A549 treated with RU486 at 1 μM for 4 hours (cell line): ENCODE results near the gene RIT1. TPM values are rescaled to one million over a fixed set of nuclear protein-coding genes. Genes with fewer than 3 reads are reported as not detected.

Experiments
- total RNA-seq: library from RNA; stranded (reverse); fragments of 200-300 nt; extraction: Qiagen RNA extraction; gene quantifications from 5 replicates; pipeline ENCODE4 v1.2.3, GENCODE V29; 2022; ENCODE audit warnings: low read depth

The RIT1 gene, protein sequence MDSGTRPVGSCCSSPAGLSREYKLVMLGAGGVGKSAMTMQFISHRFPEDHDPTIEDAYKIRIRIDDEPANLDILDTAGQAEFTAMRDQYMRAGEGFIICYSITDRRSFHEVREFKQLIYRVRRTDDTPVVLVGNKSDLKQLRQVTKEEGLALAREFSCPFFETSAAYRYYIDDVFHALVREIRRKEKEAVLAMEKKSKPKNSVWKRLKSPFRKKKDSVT
- 23.9 to 30.3 TPM (median 25.2 TPM) in 5 replicates for total RNA-seq

DNA sequence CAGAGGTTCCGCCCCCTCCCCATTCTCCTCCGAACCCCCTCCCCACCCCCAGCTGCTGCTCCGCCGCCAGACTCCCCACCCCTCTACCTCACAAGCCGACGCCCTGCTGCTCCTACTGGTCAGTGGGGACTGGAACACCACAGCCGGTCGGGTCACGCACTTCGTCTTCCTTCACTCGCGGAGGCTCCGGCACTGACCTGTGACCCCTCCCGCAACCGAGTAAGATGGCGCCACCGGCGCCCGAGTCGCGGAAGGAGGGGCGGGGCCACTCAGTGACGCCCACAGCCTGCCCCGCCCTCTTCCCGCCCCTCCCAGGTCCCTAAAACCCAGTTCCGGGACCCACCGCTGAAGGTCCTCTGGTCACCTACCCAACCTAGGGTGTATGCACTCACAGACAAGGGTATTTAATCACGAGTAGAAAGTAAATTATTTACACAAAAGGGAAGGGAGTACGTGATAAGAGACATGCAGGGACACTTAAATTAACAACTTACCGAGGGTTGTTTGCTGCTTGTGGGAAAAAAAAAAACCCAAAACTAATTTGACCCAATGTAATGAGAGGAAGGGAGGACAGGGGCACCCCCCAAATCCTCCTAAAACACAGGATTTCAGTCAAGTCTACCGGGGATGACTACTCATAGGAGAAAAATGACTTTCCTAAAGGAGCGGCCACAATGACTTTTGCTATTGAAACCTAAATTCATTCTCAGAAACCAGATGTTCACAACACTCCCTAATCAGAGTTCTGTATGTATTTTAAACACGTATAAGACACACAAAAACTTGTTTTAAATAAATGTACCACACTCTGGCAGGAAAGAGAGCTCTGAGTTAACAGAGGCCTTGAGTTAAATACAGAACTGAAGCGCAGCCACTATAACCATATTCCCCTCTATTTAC lies at the start of gene RIT1:
TSS of gene RIT1 (minus strand) at position 194 of the 900 bp plus-strand sequence. CDS start 588 bp downstream, outside the sequence.

DNA sequence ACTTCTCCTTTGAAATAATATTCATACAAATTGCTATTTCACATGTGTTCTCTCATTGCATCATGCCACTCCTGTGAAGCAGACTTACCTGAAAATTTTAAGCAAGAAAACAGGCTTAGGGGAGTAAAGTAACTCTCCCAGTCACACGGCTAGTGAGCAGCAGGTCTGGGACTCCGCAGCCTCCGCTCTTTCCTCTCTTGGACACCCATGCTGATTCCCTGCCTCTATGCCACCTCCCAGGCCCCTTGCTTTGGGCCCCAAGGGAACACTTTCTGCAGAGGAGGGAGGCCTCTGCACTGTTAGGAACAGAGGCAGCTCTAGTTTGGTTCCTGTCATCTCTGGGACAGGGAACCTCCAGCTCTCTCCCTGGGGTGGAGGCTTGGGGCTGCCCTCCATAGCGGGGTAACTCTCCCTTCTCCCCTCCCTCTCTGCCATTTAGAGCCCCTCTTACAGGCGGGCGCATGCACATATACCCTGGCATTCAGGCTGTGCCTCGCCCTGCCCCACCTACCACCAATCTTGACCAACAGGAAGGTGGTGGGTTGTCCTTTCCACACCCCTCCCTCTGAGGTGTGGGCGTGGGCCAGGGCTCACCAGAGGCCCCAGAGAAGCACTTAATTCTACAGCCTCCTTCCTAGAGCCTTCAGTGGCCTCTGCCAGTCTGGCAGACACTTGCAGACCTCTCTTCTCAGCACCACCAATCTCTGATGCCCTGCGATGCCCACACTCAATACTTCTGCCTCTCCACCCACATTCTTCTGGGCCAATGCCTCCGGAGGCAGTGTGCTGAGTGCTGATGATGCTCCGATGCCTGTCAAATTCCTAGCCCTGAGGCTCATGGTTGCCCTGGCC lies 30.1 kb upstream of the RIT1 start, which contains the start of gene RXFP4:
TSS of gene RXFP4 (plus strand) at position 646 of the 852 bp plus-strand sequence. CDS start at position 718, 72 bp downstream.

DNA sequence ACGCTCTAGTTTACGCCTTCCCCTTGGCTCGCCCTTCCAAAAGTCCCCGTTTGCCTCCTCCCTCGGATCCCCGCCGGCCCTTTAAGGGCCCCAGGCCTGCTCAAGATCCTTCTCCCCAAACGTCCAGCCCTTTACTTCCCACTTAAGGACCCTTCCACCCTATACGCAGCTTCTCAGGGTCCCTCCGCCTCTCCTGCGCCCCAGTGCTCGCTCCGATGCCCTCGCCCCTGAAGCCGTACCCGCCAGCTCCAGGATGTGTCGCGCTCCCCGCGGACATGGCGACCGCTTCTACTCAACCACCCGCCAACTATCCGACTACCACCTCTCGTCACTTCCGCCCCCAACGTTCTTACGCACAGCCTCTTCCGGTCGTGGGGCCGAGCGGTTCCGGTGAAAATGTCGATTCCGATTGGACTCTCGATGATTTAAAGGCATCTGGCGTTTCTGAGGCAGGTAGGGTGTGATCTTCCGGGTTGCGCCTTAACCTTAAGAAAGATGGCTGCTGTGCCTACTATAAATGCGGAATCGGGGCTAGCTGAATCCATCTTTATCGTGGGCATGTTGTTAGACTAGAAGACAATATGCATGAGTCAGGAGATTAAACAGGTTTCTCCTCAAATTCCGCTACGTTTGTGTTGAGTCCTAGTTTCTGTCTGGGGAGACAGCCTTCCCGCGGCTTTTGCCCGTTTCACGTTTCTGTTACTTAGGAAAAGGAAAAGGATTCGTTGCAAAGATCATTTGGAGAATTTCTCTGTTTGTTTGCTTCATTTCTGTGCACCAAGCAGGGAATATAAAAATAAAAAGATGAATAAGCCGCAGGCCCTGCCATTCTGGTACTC lies 23.2 kb upstream of the RIT1 start, which contains the start of gene KHDC4:
TSS of gene KHDC4 (minus strand) at position 317 of the 839 bp plus-strand sequence. CDS start at position 277, 40 bp downstream.

DNA sequence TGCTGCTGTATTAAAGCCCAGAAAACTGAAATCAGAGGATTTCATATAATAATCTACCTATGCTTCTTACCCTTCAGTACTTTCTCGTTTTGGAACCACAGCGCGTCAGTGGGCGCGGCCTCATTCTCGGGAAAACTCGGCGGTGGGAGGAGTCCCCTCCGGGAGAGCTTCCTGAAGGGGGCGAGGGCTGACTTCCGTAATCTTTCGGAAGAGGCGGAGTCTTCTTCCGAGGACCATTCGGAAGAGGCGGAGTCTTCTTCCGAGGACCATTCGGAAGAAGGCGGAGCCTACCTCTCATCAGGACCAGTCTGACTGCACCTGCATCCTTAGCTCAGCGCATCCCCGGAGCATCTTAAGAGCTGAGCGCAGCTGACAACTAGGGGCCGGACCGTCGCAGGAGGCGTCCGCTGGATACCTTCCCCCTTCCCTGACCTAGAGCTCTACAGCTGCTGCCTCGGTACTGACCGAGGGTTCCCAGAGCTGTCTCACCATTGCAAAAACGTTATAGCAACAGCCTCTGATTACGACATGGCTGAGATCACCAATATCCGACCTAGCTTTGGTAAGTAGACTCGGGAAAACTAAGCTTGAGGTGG lies 51.8 kb downstream of the RIT1 start, which contains the start of gene SYT11:
TSS of gene SYT11 (plus strand) at position 334 of the 596 bp plus-strand sequence. CDS start at position 529, 195 bp downstream.

DNA sequence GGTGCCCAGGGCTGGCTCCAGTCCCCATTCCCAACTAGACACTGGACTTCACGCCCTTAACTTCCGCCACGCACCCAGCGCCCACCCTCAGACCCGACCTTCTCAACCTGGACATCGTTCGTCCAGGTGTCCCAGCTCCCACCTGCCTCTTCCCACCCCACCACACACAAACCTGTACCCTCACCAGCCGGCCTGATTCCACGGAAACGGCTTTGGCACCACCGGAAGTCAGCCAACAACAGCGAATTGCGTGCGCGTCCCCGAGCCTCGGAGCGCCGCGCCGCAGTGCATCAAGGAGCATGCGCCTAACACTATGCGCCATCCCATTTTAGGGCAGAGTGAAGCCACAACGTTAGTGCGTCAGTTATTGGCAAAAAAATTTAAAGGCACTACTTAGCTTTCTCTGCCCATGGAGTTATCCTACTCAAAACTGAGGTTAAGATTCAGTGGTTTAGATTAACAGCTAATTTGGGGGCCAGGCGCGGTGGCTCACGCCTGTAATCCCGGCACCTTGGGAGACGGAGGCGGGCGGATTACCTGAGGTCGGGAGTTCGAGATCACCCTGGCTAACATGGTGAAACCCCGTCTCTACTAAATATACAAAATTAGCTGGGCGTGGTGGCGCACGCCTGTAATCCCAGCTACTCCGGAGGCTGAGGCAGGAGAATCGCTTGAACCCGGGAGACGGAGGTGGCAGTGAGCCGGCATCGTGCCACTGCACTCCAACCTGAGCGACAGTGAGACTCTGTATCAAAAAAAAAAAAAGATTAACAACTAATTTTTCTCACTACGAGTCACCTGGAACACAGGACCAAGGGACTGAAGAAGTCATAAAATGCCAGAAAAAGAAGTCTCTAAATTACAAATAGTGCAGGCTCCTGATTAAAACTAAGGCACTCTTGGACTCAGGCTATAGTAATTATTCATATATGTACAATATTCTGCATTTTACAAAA lies 53.9 kb downstream of the RIT1 start, which contains the start of gene GON4L:
TSS of gene GON4L (minus strand) at position 240 of the 956 bp plus-strand sequence. CDS start 3,434 bp downstream, outside the sequence.

Other genes starting within 250 kb of the RIT1 start
- 44.2 to 53.3 TPM (median 48.1 TPM) in 5 replicates for gene YY1AP1, start 222.6 kb downstream of the RIT1 start, total RNA-seq
- 111 to 140 TPM (median 119 TPM) in 5 replicates for gene DAP3, start 222.3 kb downstream of the RIT1 start, total RNA-seq
- gene GON4L, start 54.1 kb downstream of the RIT1 start, total RNA-seq, result 14.0 to 15.3 TPM (median 14.6 TPM) in 5 replicates
- 0.82 to 1.3 TPM (median 1.1 TPM) in 5 replicates for gene SYT11, start 51.8 kb downstream of the RIT1 start, total RNA-seq
- gene KHDC4, start 23.1 kb upstream of the RIT1 start, total RNA-seq, result 20.1 to 27.3 TPM (median 24.9 TPM) in 5 replicates
- gene RXFP4, start 30.3 kb upstream of the RIT1 start, total RNA-seq, result not detected in 5 replicates
- 33.7 to 41.6 TPM (median 38.3 TPM) in 5 replicates for gene ARHGEF2, start 67.2 kb upstream of the RIT1 start, total RNA-seq
- gene SSR2, start 109.6 kb upstream of the RIT1 start, total RNA-seq, result 262 to 286 TPM (median 273 TPM) in 5 replicates
- gene UBQLN4, start 142.4 kb upstream of the RIT1 start, total RNA-seq, result 34.5 to 44.2 TPM (median 40.3 TPM) in 5 replicates
- gene LAMTOR2, start 143.4 kb upstream of the RIT1 start, total RNA-seq, result 155 to 174 TPM (median 157 TPM) in 5 replicates
- gene RAB25, start 149.8 kb upstream of the RIT1 start, total RNA-seq, result 0.24 TPM in 1 of 5 replicates, not detected in the others
- 1.2 to 3.2 TPM (median 2.3 TPM) in 5 replicates for gene MEX3A, start 171.1 kb upstream of the RIT1 start, total RNA-seq
- 580 to 740 TPM (median 720 TPM) in 5 replicates for gene LMNA, start 203.4 kb upstream of the RIT1 start, total RNA-seq
- 0.17 to 0.53 TPM (median 0.44 TPM) in 5 replicates for gene SEMA4A, start 242.2 kb upstream of the RIT1 start, total RNA-seq